CD14-positive monocyte (primary cell): ENCODE results near the gene SLC35F4. TPM values are rescaled to one million over a fixed set of nuclear protein-coding genes. Genes with fewer than 3 reads are reported as not detected.

Experiments used
- DNase-seq, 3 donors: peaks; one replicate each; pipeline ENCODE4 v3.0.0-alpha.2; 2011 to 2022
- H2AFZ ChIP-seq: 2 replicates; pipeline ENCODE4 v1.6.0; 2012; ENCODE audit warnings: mild to moderate bottlenecking, low read depth, low read length, inconsistent platforms; ENCODE audit not compliant: insufficient read depth, poor library complexity, severe bottlenecking
- H3K27ac ChIP-seq, 2 donors: 1 replicate in 1 of 2; 2 replicates in 1 of 2; pipeline ENCODE4 v1.5.1; 2012 to 2013; ENCODE audit warnings: low read length in 2 of 2, control low read depth in 1 of 2, inconsistent platforms in 1 of 2, low read depth in 1 of 2, mild to moderate bottlenecking in 1 of 2
- H3K27me3 ChIP-seq, 2 donors: one replicate each; pipeline versions ENCODE4 v1.6.0 to v1.6.1; 2011 to 2013; ENCODE audit warnings: low read length in 2 of 2; ENCODE audit not compliant: control insufficient read depth in 2 of 2, insufficient read depth in 2 of 2
- H3K36me3 ChIP-seq, 2 donors: replicated peaks in 1 of 2; 1 replicate in 1 of 2; 2 replicates in 1 of 2; pipeline versions ENCODE4 v1.5.1 to v1.6.1; 2012 to 2013; ENCODE audit warnings: low read length in 2 of 2, control low read depth in 1 of 2, inconsistent platforms in 1 of 2, mild to moderate bottlenecking in 1 of 2; ENCODE audit not compliant: insufficient read depth in 2 of 2, control insufficient read depth in 1 of 2
- H3K4me1 ChIP-seq, 2 donors: 1 replicate in 1 of 2; 2 replicates in 1 of 2; pipeline versions ENCODE4 v1.5.1 to v1.6.1; 2012 to 2013; ENCODE audit warnings: low read length in 2 of 2, control low read depth in 1 of 2, inconsistent platforms in 1 of 2, mild to moderate bottlenecking in 1 of 2, moderate library complexity in 1 of 2; ENCODE audit not compliant: insufficient read depth in 2 of 2, control insufficient read depth in 1 of 2
- H3K4me2 ChIP-seq: replicated peaks from 2 replicates; pipeline ENCODE3; 2012; ENCODE audit warnings: low read length, moderate library complexity, mild to moderate bottlenecking; ENCODE audit not compliant: poor library complexity, severe bottlenecking; ENCODE audit errors: extremely low read depth
- H3K4me3 ChIP-seq, 3 experiments: fragments of 200-600 bp in 1 of 3; sonication (generic) in 1 of 3; replicated peaks in 1 of 3; 1 replicate in 2 of 3; 2 replicates in 1 of 3; pipeline ENCODE4 v1.5.1; 2011 to 2013; ENCODE audit warnings: low read length in 3 of 3, mild to moderate bottlenecking in 3 of 3, control low read depth in 2 of 3, low read depth in 2 of 3, inconsistent platforms in 1 of 3, moderate library complexity in 1 of 3
- H3K79me2 ChIP-seq: 2 replicates; pipeline ENCODE4 v1.6.0; 2012; ENCODE audit warnings: mild to moderate bottlenecking, control low read depth, inconsistent platforms, low read length, moderate library complexity; ENCODE audit not compliant: insufficient read depth
- H3K9ac ChIP-seq: 2 replicates; pipeline ENCODE4 v1.6.0; 2017; ENCODE audit warnings: low read length, mild to moderate bottlenecking; ENCODE audit not compliant: insufficient read depth, poor library complexity, severe bottlenecking
- H3K9me3 ChIP-seq, 2 donors: replicated peaks in 1 of 2; 1 replicate in 1 of 2; 2 replicates in 1 of 2; pipeline versions ENCODE4 v1.5.1 to v1.6.1; 2012 to 2013; ENCODE audit warnings: low read length in 2 of 2, control low read depth in 1 of 2; ENCODE audit not compliant: control insufficient read depth in 1 of 2, insufficient read depth in 1 of 2
- H4K20me1 ChIP-seq: 2 replicates; pipeline ENCODE4 v1.6.0; 2012; ENCODE audit warnings: mild to moderate bottlenecking, low read length, control low read depth, moderate library complexity; ENCODE audit not compliant: insufficient read depth
- H3K27ac Mint-ChIP-seq, 7 donors: one replicate each; pipeline ENCODE4 v1.8.0; 2020; ENCODE audit warnings: mild to moderate bottlenecking in 7 of 7, mixed read lengths in 7 of 7, moderate library complexity in 6 of 7, inconsistent platforms in 2 of 7
- H3K27me3 Mint-ChIP-seq, 3 donors: one replicate each; pipeline ENCODE4 v1.8.0; 2021 to 2022; ENCODE audit warnings: low read depth in 3 of 3, mild to moderate bottlenecking in 3 of 3, mixed read lengths in 3 of 3, moderate library complexity in 3 of 3, inconsistent platforms in 1 of 3
- H3K36me3 Mint-ChIP-seq, 2 donors: one replicate each; pipeline ENCODE4 v1.8.0; 2020; ENCODE audit warnings: mixed read lengths in 2 of 2, inconsistent platforms in 1 of 2, mild to moderate bottlenecking in 1 of 2
- H3K4me1 Mint-ChIP-seq: one replicate; pipeline ENCODE4 v1.8.0; 2020; ENCODE audit warnings: mild to moderate bottlenecking, mixed read lengths
- H3K4me3 Mint-ChIP-seq, 2 donors: one replicate each; pipeline ENCODE4 v1.8.0; 2020; ENCODE audit warnings: mild to moderate bottlenecking in 2 of 2, mixed read lengths in 2 of 2, moderate library complexity in 1 of 2
- H3K9me3 Mint-ChIP-seq, 7 donors: one replicate each; pipeline ENCODE4 v1.8.0; 2020 to 2022; ENCODE audit warnings: mixed read lengths in 7 of 7, mild to moderate bottlenecking in 6 of 7, moderate library complexity in 6 of 7, inconsistent platforms in 2 of 7
- CTCF ChIP-seq: fragments of 200-600 bp; IDR thresholded peaks from one replicate; pipeline ENCODE4 v1.8.0; 2022; ENCODE audit warnings: antibody characterized with exemption, mild to moderate bottlenecking
- WGBS: methylation state at CpG from one replicate; pipeline ENCODE4 v1.1.5; 2013; ENCODE audit warnings: missing lambda C conversion rate; ENCODE audit not compliant: insufficient coverage; 5-methylcytosine and 5-hydroxymethylcytosine counted together
- intact Hi-C, 2 donors: fragments of 100-400 bp; cut with micrococcal nuclease; formaldehyde crosslinking; loops; one replicate each; pipeline versions ENCODE4 v1.15.0 to v1.15.1; 2023
- polyA plus RNA-seq, 3 donors: library from polyadenylated mRNA; depleted of rRNA in 1 of 3; unstranded in 2 of 3; stranded (reverse) in 1 of 3; fragments of 300-500 nt in 2 of 3; fragments of >200 nt in 1 of 3; fragmentation: Illumina TruSeq in 2 of 3; gene quantifications; 1 replicate in 2 of 3; 2 replicates in 1 of 3; pipeline ENCODE4 v1.2.3, GENCODE V29; 2012 to 2021

The SLC35F4 gene
- polyA plus RNA-seq, 3 donors, result not detected

DNA sequence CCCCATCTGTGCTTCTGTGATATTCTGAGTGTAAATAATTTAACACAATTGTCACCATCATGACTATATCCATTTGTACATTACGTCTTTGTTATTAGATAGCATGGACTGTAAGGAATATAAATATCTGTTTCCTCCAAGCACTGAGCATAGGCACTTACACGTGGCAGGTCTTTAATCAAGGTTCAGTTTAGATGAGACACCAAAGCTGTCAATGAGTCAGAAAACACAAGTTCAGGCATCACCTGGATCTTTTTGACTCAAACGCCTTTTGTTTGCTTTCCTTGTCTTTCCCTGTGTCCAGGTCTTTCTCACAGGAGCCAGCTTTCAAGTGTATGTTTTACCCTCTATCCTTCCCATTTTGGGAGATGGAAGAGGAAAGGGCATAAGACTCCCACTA, 209.0 kb downstream of the SLC35F4 start:
- no peaks in the 10 kb centered on the region for H3K27me3 ChIP-seq
- Mint-ChIP-seq H3K36me3 (no peaks in the 10 kb centered on the region), H3K9me3 (peaks cover 0 to 4% (median 2%) of the 10 kb centered on the region in 7 donors), H3K4me1 (no peaks in the 10 kb centered on the region), H3K4me3 (no peak overlapping the region), H3K27ac (no peak overlapping the region), H3K27me3 (no peaks in the 10 kb centered on the region)
- intact Hi-C loops, result no loop called here
- no peaks in the 10 kb centered on the region for H3K9me3 ChIP-seq
- TF ChIP-seq CTCF, result no peak
- no peak overlapping the region for H3K4me3 ChIP-seq
- no peaks in the 10 kb centered on the region for H3K36me3 ChIP-seq
- H3K27ac ChIP-seq, result no peak overlapping the region
- H2AFZ ChIP-seq, result no peak overlapping the region
- DNase-seq, result no peak
- H4K20me1 ChIP-seq, result no peaks in the 10 kb centered on the region
- no peak overlapping the region for H3K9ac ChIP-seq
- WGBS, result 70% methylated on average over 1 of the region's 3 CpGs
- no peaks in the 10 kb centered on the region for H3K79me2 ChIP-seq
- no peaks in the 10 kb centered on the region for H3K4me1 ChIP-seq
- H3K4me2 ChIP-seq, result no peak overlapping the region

DNA sequence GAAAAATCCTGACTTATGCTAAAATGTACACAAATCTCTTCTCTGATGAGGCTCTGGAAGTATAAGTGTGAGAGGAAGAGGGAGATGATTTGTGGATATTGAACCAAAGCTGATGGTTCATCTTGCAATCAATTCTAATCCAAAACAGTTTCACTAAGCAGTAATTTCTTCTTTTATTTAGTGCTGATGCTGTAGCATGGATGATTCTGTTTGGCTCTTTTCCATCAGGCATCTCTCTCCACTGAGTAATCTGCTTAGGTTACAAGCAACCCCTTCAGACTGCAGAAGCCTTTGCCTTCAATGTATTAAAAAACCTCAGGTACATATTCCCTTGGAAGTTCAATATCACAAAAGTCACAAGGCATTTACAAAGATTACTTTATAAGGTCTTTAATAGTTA, 213.1 kb downstream of the SLC35F4 start:
- TF ChIP-seq CTCF, result no peak
- Mint-ChIP-seq H3K4me1 (no peaks in the 10 kb centered on the region), H3K9me3 (peaks cover 0 to 8% (median under 1%) of the 10 kb centered on the region in 7 donors), H3K27me3 (peaks cover 0 to 2% (median 0%) of the 10 kb centered on the region in 3 donors), H3K36me3 (no peaks in the 10 kb centered on the region), H3K4me3 (no peak overlapping the region), H3K27ac (no peak overlapping the region)
- intact Hi-C loops, result no loop called here
- Histone ChIP-seq H3K4me1 (no peaks in the 10 kb centered on the region), H3K36me3 (no peaks in the 10 kb centered on the region), H3K4me3 (no peak overlapping the region), H2AFZ (no peak overlapping the region), H3K27me3 (no peaks in the 10 kb centered on the region), H3K9ac (no peak overlapping the region), H3K4me2 (no peak overlapping the region), H3K27ac (no peak overlapping the region), H4K20me1 (no peaks in the 10 kb centered on the region), H3K9me3 (peaks cover 0 to 3% of the 10 kb centered on the region in 2 donors), H3K79me2 (no peaks in the 10 kb centered on the region)
- DNase-seq, result no peak
